H1 (cell line): Measurements from ENCODE around the gene PKD1. TPM values are rescaled to one million over a fixed set of nuclear protein-coding genes. Genes with fewer than 3 reads are reported as not detected.

ENCODE experiments used
- RXRA ChIP-seq: IDR thresholded peaks from 2 replicates; pipeline ENCODE4 v1.6.1; 2011; ENCODE audit warnings: low read depth, mild to moderate bottlenecking, low read length, moderate library complexity; ENCODE audit not compliant: insufficient read depth
- microRNA counts: library from miRNA; unstranded; fragments of <30 nt; microRNA quantifications from one replicate; lab custom pipeline; 2015
- microRNA-seq, 2 experiments: library from miRNA; unstranded; fragments of <30 nt; microRNA quantifications; one replicate each; pipeline versions ENCODE4 to v1.2.0, GENCODE V29; 2016 to 2020; ENCODE audit warnings: borderline microRNAs expressed in 2 of 2, borderline number of aligned reads in 2 of 2, borderline replicate concordance in 1 of 2
- polyA plus RNA-seq, 7 experiments: library from polyadenylated mRNA; depleted of rRNA in 3 of 7; stranded (reverse) in 5 of 7; unstranded in 2 of 7; fragments of >200 nt in 5 of 7; fragments of 200-250 nt in 2 of 7; gene quantifications; 1 replicate in 5 of 7; 2 replicates in 1 of 7; 4 replicates in 1 of 7; pipeline versions ENCODE4 v1.2.1 to v1.2.3, GENCODE V29; 2011 to 2013; ENCODE audit warnings: missing spikeins in 2 of 7, mixed read lengths in 2 of 7
- small RNA-seq: library from polyadenylated mRNA; stranded (forward); fragments of <200 nt; extraction: miRNeasy Mini kit (QIAGEN cat#:217004); gene quantifications from one replicate; pipeline ENCODE3, GENCODE V24; 2013; ENCODE audit not compliant: insufficient read depth
- total RNA-seq: library from RNA; stranded (reverse); fragmentation: NEBNext Ultra II Directional; extraction: Animal tissue kit (Norgen Biotek cat#: 25700); gene quantifications from 2 replicates; pipeline ENCODE4 v1.2.1, GENCODE V29; 2021

Gene PKD1
- total and polyA plus RNA-seq, 2 of the 8 experiments (the other 6 are each of a cell fraction or from before 2014, with no cell fraction given), result 40.6 to 52.7 TPM

- TF ChIP-seq RXRA, result no peak
Observed at GRCh38 chr16:2039274-2040031, 96.2 kb downstream of the PKD1 start (continued).

MicroRNA genes within 50 kb of the gene (microRNA counts, 767-probe panel; counts per million panel counts)
- microRNA hsa-miR-1225-3p (lab: Ali Mortazavi, UCI) (879 counts per million, percentile 95 among the panel's probes with 10 or more counts), microRNA hsa-miR-1225-5p (lab: Ali Mortazavi, UCI) (879 counts per million, percentile 95 among the panel's probes with 10 or more counts), microRNA hsa-miR-3180 (lab: Ali Mortazavi, UCI) (879 counts per million, percentile 95 among the panel's probes with 10 or more counts), microRNA hsa-miR-4516 (lab: Ali Mortazavi, UCI) (5,410 counts per million, percentile 95 among the panel's probes with 10 or more counts)

Small RNA genes within 50 kb of the gene (microRNA-seq; reads per million reads assigned to microRNA genes)
- gene MIR1225, result 0 reads per million in 2 experiments
- 0 reads per million in 2 experiments for gene MIR3180-5
- 0 reads per million in 2 experiments for gene MIR4516
- gene MIR6511B1, result 0 reads per million in 2 experiments

Small RNA genes within 50 kb of the gene (small RNA-seq; reads per million reads assigned to genes)
- gene MIR1225 (not detected), gene MIR3180-5 (not detected), gene MIR4516 (not detected), gene RF00019 (not detected), gene SNORD60 (not detected)

Other genes starting within 250 kb of the PKD1 start
- 0.39 TPM in 1 of 2 replicates, not detected in the other for gene HS3ST6, start 217.5 kb downstream of the PKD1 start, total RNA-seq
- gene HS3ST6, start 217.5 kb downstream of the PKD1 start, polyA plus RNA-seq (2011; rRNA removed), result 0.36 and 0.63 TPM in 2 replicates
- 28.2 and 34.1 TPM in 2 replicates for gene MSRB1, start 192.7 kb downstream of the PKD1 start, total RNA-seq
- 51.4 and 53.8 TPM in 2 replicates for gene MSRB1, start 192.7 kb downstream of the PKD1 start, polyA plus RNA-seq (2011; rRNA removed)
- gene RPL3L, start 181.2 kb downstream of the PKD1 start, total RNA-seq, result 0.19 and 0.39 TPM in 2 replicates
- gene RPL3L, start 181.2 kb downstream of the PKD1 start, polyA plus RNA-seq (2011; rRNA removed), result 0.08 and 0.24 TPM in 2 replicates
- gene NDUFB10, start 176.4 kb downstream of the PKD1 start, total RNA-seq, result 183 and 197 TPM in 2 replicates
- 194 and 243 TPM in 2 replicates for gene NDUFB10, start 176.4 kb downstream of the PKD1 start, polyA plus RNA-seq (2011; rRNA removed)
- 3,974 and 4,042 TPM in 2 replicates for gene RPS2, start 171.1 kb downstream of the PKD1 start, total RNA-seq
- 16,783 and 22,970 TPM in 2 replicates for gene RPS2, start 171.1 kb downstream of the PKD1 start, polyA plus RNA-seq (2011; rRNA removed)
- not detected in 2 replicates for gene RNF151, start 169.0 kb downstream of the PKD1 start, total RNA-seq
- 0.17 TPM in 1 of 2 replicates, not detected in the other for gene RNF151, start 169.0 kb downstream of the PKD1 start, polyA plus RNA-seq (2011; rRNA removed)
- 65.8 and 66.8 TPM in 2 replicates for gene TBL3, start 163.8 kb downstream of the PKD1 start, total RNA-seq
- 137 and 159 TPM in 2 replicates for gene TBL3, start 163.8 kb downstream of the PKD1 start, polyA plus RNA-seq (2011; rRNA removed)
- 2.5 and 3.3 TPM in 2 replicates for gene NOXO1, start 154.4 kb downstream of the PKD1 start, total RNA-seq
- gene NOXO1, start 154.4 kb downstream of the PKD1 start, polyA plus RNA-seq (2011; rRNA removed), result 1.3 and 2.6 TPM in 2 replicates
- gene GFER, start 151.7 kb downstream of the PKD1 start, total RNA-seq, result 37.9 and 45.4 TPM in 2 replicates
- 17.7 and 29.1 TPM in 2 replicates for gene GFER, start 151.7 kb downstream of the PKD1 start, polyA plus RNA-seq (2011; rRNA removed)
- gene SYNGR3, start 145.9 kb downstream of the PKD1 start, total RNA-seq, result 36.2 and 38.8 TPM in 2 replicates
- 49.9 and 72.3 TPM in 2 replicates for gene SYNGR3, start 145.9 kb downstream of the PKD1 start, polyA plus RNA-seq (2011; rRNA removed)
- 47.6 and 51.7 TPM in 2 replicates for gene ZNF598, start 126.1 kb downstream of the PKD1 start, total RNA-seq
- gene ZNF598, start 126.1 kb downstream of the PKD1 start, polyA plus RNA-seq (2011; rRNA removed), result 29.3 and 43.0 TPM in 2 replicates
- 8.1 and 10.3 TPM in 2 replicates for gene NPW, start 116.1 kb downstream of the PKD1 start, total RNA-seq
- gene NPW, start 116.1 kb downstream of the PKD1 start, polyA plus RNA-seq (2011; rRNA removed), result 4.0 and 7.8 TPM in 2 replicates
- 19.3 and 19.6 TPM in 2 replicates for gene NHERF2, start 109.0 kb downstream of the PKD1 start, total RNA-seq
- 13.9 and 22.4 TPM in 2 replicates for gene NHERF2, start 109.0 kb downstream of the PKD1 start, polyA plus RNA-seq (2011; rRNA removed)
- gene NTHL1, start 88.1 kb downstream of the PKD1 start, total RNA-seq, result 70.9 and 84.5 TPM in 2 replicates
- 150 and 209 TPM in 2 replicates for gene NTHL1, start 88.1 kb downstream of the PKD1 start, polyA plus RNA-seq (2011; rRNA removed)
- 91.1 and 96.6 TPM in 2 replicates for gene TSC2, start 87.9 kb downstream of the PKD1 start, total RNA-seq
- 65.9 and 90.2 TPM in 2 replicates for gene TSC2, start 87.9 kb downstream of the PKD1 start, polyA plus RNA-seq (2011; rRNA removed)
- 4.3 and 5.3 TPM in 2 replicates for gene RAB26, start 12.7 kb upstream of the PKD1 start, total RNA-seq
- gene RAB26, start 12.7 kb upstream of the PKD1 start, polyA plus RNA-seq (2011; rRNA removed), result 5.4 and 6.6 TPM in 2 replicates
- gene TRAF7, start 19.9 kb upstream of the PKD1 start, total RNA-seq, result 148 and 155 TPM in 2 replicates
- gene TRAF7, start 19.9 kb upstream of the PKD1 start, polyA plus RNA-seq (2011; rRNA removed), result 96.8 and 140 TPM in 2 replicates
- 6.4 and 6.5 TPM in 2 replicates for gene CASKIN1, start 60.7 kb upstream of the PKD1 start, total RNA-seq
- gene CASKIN1, start 60.7 kb upstream of the PKD1 start, polyA plus RNA-seq (2011; rRNA removed), result 1.2 and 2.7 TPM in 2 replicates
- gene MLST8, start 69.6 kb upstream of the PKD1 start, total RNA-seq, result 67.6 and 69.6 TPM in 2 replicates
- gene MLST8, start 69.6 kb upstream of the PKD1 start, polyA plus RNA-seq (2011; rRNA removed), result 321 and 440 TPM in 2 replicates
- gene BRICD5, start 75.0 kb upstream of the PKD1 start, total RNA-seq, result 6.1 and 8.5 TPM in 2 replicates
- gene BRICD5, start 75.0 kb upstream of the PKD1 start, polyA plus RNA-seq (2011; rRNA removed), result 8.6 and 14.2 TPM in 2 replicates
- gene PGP, start 78.9 kb upstream of the PKD1 start, total RNA-seq, result 30.9 and 32.6 TPM in 2 replicates
- 55.9 and 63.9 TPM in 2 replicates for gene PGP, start 78.9 kb upstream of the PKD1 start, polyA plus RNA-seq (2011; rRNA removed)
- 21.9 and 22.2 TPM in 2 replicates for gene E4F1, start 87.7 kb upstream of the PKD1 start, total RNA-seq
- 27.0 and 34.2 TPM in 2 replicates for gene E4F1, start 87.7 kb upstream of the PKD1 start, polyA plus RNA-seq (2011; rRNA removed)
- 0.19 and 0.35 TPM in 2 replicates for gene DNASE1L2, start 100.5 kb upstream of the PKD1 start, total RNA-seq
- gene DNASE1L2, start 100.5 kb upstream of the PKD1 start, polyA plus RNA-seq (2011; rRNA removed), result 0.75 and 0.97 TPM in 2 replicates
- 79.5 and 80.0 TPM in 2 replicates for gene ECI1, start 115.7 kb upstream of the PKD1 start, total RNA-seq
- gene ECI1, start 115.7 kb upstream of the PKD1 start, polyA plus RNA-seq (2011; rRNA removed), result 151 and 154 TPM in 2 replicates
- gene RNPS1, start 132.2 kb upstream of the PKD1 start, total RNA-seq, result 330 and 357 TPM in 2 replicates
- gene RNPS1, start 132.2 kb upstream of the PKD1 start, polyA plus RNA-seq (2011; rRNA removed), result 350 and 516 TPM in 2 replicates
- gene ABCA3, start 204.8 kb upstream of the PKD1 start, total RNA-seq, result 7.9 TPM in 2 replicates
- 5.7 and 8.8 TPM in 2 replicates for gene ABCA3, start 204.8 kb upstream of the PKD1 start, polyA plus RNA-seq (2011; rRNA removed)